H1 (cell line): ENCODE measurements around the gene SAG. TPM values are rescaled to one million over a fixed set of nuclear protein-coding genes. Genes with fewer than 3 reads are reported as not detected.

Experiments
- CTCF ChIA-PET: fragments of 300-600 bp; sonication (Branson Sonifier 250); formaldehyde crosslinking; loops from one replicate; lab custom pipeline; 2021; ENCODE audit not compliant: partially characterized antibody; lab: Charles Lee
- POLR2A ChIA-PET: fragments of 300-600 bp; sonication (Branson Sonifier 250); formaldehyde crosslinking; loops from one replicate; lab custom pipeline; 2021; ENCODE audit warnings: inconsistent platforms; ENCODE audit not compliant: partially characterized antibody; lab: Charles Lee
- DNase-seq, 2 experiments: peaks; one replicate each; pipeline versions ENCODE4 v3.0.0 to v3.0.0-alpha.2; 2010 to 2022; ENCODE audit warnings: low spot score in 2 of 2, low read depth in 1 of 2, mixed read lengths in 1 of 2
- FAIRE-seq: peaks from 2 replicates; lab custom pipeline; 2011; peaks lifted over from hg19 to GRCh38; lab: Jason Lieb, UNC
- H2AFZ ChIP-seq: 2 replicates; pipeline ENCODE4 v1.8.1; 2012; ENCODE audit warnings: low read length, inconsistent platforms
- H2AK5ac ChIP-seq: 2 replicates; pipeline ENCODE4 v1.6.1; 2013; ENCODE audit warnings: low read depth, low read length
- H2BK120ac ChIP-seq: replicated peaks from 2 replicates; pipeline ENCODE3; 2013; ENCODE audit warnings: low read depth, low read length, inconsistent platforms
- H2BK12ac ChIP-seq: 2 replicates; pipeline ENCODE4 v1.6.1; 2013; ENCODE audit warnings: low read depth, low read length
- H2BK15ac ChIP-seq: 2 replicates; pipeline ENCODE4 v1.6.1; 2013; ENCODE audit warnings: low read length
- H2BK20ac ChIP-seq: 2 replicates; pipeline ENCODE4 v1.6.1; 2013; ENCODE audit warnings: low read length
- H2BK5ac ChIP-seq: 2 replicates; pipeline ENCODE4 v1.6.1; 2013; ENCODE audit warnings: low read depth, low read length
- H3K14ac ChIP-seq: 2 replicates; pipeline ENCODE4 v1.6.1; 2013; ENCODE audit warnings: inconsistent platforms; ENCODE audit not compliant: insufficient read length
- H3K18ac ChIP-seq: 2 replicates; pipeline ENCODE4 v1.6.1; 2013; ENCODE audit warnings: low read length; ENCODE audit errors: extremely low read depth
- H3K23ac ChIP-seq: 2 replicates; pipeline ENCODE4 v1.6.1; 2013; ENCODE audit warnings: inconsistent platforms; ENCODE audit not compliant: insufficient read length
- H3K23me2 ChIP-seq: 2 replicates; pipeline ENCODE4 v1.6.1; 2013; ENCODE audit warnings: low read depth, low read length
- H3K27ac ChIP-seq: 2 replicates; pipeline ENCODE4 v1.6.1; 2011; ENCODE audit warnings: low read depth, low read length, inconsistent platforms
- H3K27me3 ChIP-seq, 4 experiments: replicated peaks in 1 of 4; 1 replicate in 1 of 4; 2 replicates in 3 of 4; pipeline versions ENCODE4 v1.6.1 to v1.8.1; 2011 to 2013; ENCODE audit warnings: low read length in 3 of 4, mild to moderate bottlenecking in 3 of 4, inconsistent platforms in 2 of 4, mixed read lengths in 2 of 4, moderate library complexity in 1 of 4; ENCODE audit not compliant: control insufficient read depth in 3 of 4, insufficient read depth in 3 of 4; ENCODE audit errors: extremely low read depth in 1 of 4
- H3K36me3 ChIP-seq, 4 experiments: 2 replicates each; pipeline versions ENCODE4 v1.6.1 to v1.8.1; 2011 to 2013; ENCODE audit warnings: mild to moderate bottlenecking in 4 of 4, low read length in 3 of 4, moderate library complexity in 2 of 4, control low read depth in 1 of 4, inconsistent platforms in 1 of 4; ENCODE audit not compliant: insufficient read depth in 4 of 4, control insufficient read depth in 2 of 4
- H3K4ac ChIP-seq: replicated peaks from 2 replicates; pipeline ENCODE3; 2013; ENCODE audit warnings: low read length, low read depth, mixed read lengths, inconsistent platforms; ENCODE audit not compliant: insufficient read length
- H3K4me1 ChIP-seq, 4 experiments: replicated peaks in 1 of 4; 1 replicate in 1 of 4; 2 replicates in 3 of 4; pipeline versions ENCODE4 v1.6.1 to v1.8.1; 2011 to 2013; ENCODE audit warnings: low read length in 3 of 4, inconsistent platforms in 2 of 4, mixed read lengths in 1 of 4; ENCODE audit not compliant: insufficient read depth in 4 of 4, control insufficient read depth in 3 of 4
- H3K4me2 ChIP-seq, 2 experiments: 2 replicates each; pipeline versions ENCODE4 v1.6.1 to v1.8.1; 2011 to 2013; ENCODE audit warnings: low read depth in 2 of 2, low read length in 2 of 2, control low read depth in 1 of 2, inconsistent platforms in 1 of 2, mild to moderate bottlenecking in 1 of 2; ENCODE audit not compliant: insufficient read depth in 1 of 2
- H3K4me3 ChIP-seq, 4 experiments: fragments of 200-600, 300-600 bp in 1 of 4; sonication (generic), shearing (Covaris generic), sonication (Bioruptor Twin) in 1 of 4; 2 replicates each; pipeline versions ENCODE4 v1.5.1 to v1.8.1; 2011 to 2016; ENCODE audit warnings: low read length in 4 of 4, low read depth in 3 of 4, control low read depth in 2 of 4, inconsistent platforms in 2 of 4, mild to moderate bottlenecking in 2 of 4, mixed read lengths in 1 of 4, moderate library complexity in 1 of 4; ENCODE audit not compliant: insufficient read depth in 2 of 4; ENCODE audit errors: extremely low read depth in 1 of 4
- H3K56ac ChIP-seq: replicated peaks from 2 replicates; pipeline ENCODE3; 2013; ENCODE audit warnings: low read depth, mild to moderate bottlenecking, mixed read lengths, low read length, inconsistent platforms; ENCODE audit not compliant: insufficient read length
- H3K79me1 ChIP-seq: 2 replicates; pipeline ENCODE4 v1.6.1; 2013; ENCODE audit warnings: low read depth, low read length, control low read depth
- H3K79me2 ChIP-seq, 2 experiments: 2 replicates each; pipeline versions ENCODE4 v1.6.1 to v1.8.1; 2012 to 2013; ENCODE audit warnings: low read length in 2 of 2, mild to moderate bottlenecking in 2 of 2, inconsistent platforms in 1 of 2; ENCODE audit not compliant: insufficient read depth in 2 of 2, control insufficient read depth in 1 of 2
- H3K9ac ChIP-seq, 4 experiments: replicated peaks in 1 of 4; 1 replicate in 1 of 4; 2 replicates in 3 of 4; pipeline versions ENCODE4 v1.6.1 to v1.8.1; 2011 to 2013; ENCODE audit warnings: low read depth in 3 of 4, low read length in 3 of 4, control low read depth in 2 of 4, mild to moderate bottlenecking in 2 of 4, moderate library complexity in 2 of 4, inconsistent platforms in 1 of 4; ENCODE audit errors: extremely low read depth in 1 of 4
- H3K9me3 ChIP-seq, 2 experiments: 2 replicates each; pipeline versions ENCODE4 v1.6.1 to v1.8.1; 2012 to 2013; ENCODE audit warnings: mild to moderate bottlenecking in 2 of 2, moderate library complexity in 2 of 2, control low read depth in 1 of 2, inconsistent platforms in 1 of 2, low read depth in 1 of 2, low read length in 1 of 2, mixed read lengths in 1 of 2; ENCODE audit not compliant: insufficient read depth in 2 of 2
- H4K20me1 ChIP-seq, 2 experiments: replicated peaks in 1 of 2; 2 replicates each; pipeline versions ENCODE3 to v1.8.1; 2011 to 2013; ENCODE audit warnings: inconsistent platforms in 2 of 2, low read length in 2 of 2, mild to moderate bottlenecking in 1 of 2; ENCODE audit not compliant: insufficient read depth in 2 of 2, control insufficient read depth in 1 of 2
- H4K5ac ChIP-seq: 2 replicates; pipeline ENCODE4 v1.6.1; 2013; ENCODE audit warnings: low read length, low read depth, mixed read lengths, inconsistent platforms; ENCODE audit not compliant: insufficient read length
- H4K8ac ChIP-seq: 2 replicates; pipeline ENCODE4 v1.8.0; 2013; ENCODE audit warnings: mild to moderate bottlenecking, moderate library complexity, low read length, inconsistent platforms; ENCODE audit not compliant: insufficient read depth; ENCODE audit errors: extremely low read depth
- H4K91ac ChIP-seq: replicated peaks from 2 replicates; pipeline ENCODE3; 2013; ENCODE audit warnings: low read length, mixed read lengths, inconsistent platforms; ENCODE audit not compliant: insufficient read length
- ASH2L ChIP-seq: fragments of 200-600, 300-600 bp; sonication (generic); IDR thresholded peaks from one replicate; pipeline ENCODE4 v1.7.1; 2017; ENCODE audit warnings: low read length
- BACH1 ChIP-seq: IDR thresholded peaks from 2 replicates; pipeline ENCODE4 v1.6.1; 2012; ENCODE audit warnings: low read length, improper control_type of control experiment
- CBX5 ChIP-seq: fragments of 300-800, 300-1000 bp; sonication (generic); IDR thresholded peaks from 2 replicates; pipeline ENCODE4 v1.7.1; 2016; ENCODE audit warnings: antibody characterized with exemption, low read length, low read depth
- CEBPB ChIP-seq: IDR thresholded peaks from 2 replicates; pipeline ENCODE4 v1.6.1; 2012; ENCODE audit warnings: low read depth, low read length
- CHD2 ChIP-seq: IDR thresholded peaks from 2 replicates; pipeline ENCODE4 v1.6.1; 2012; ENCODE audit warnings: low read length, improper control_type of control experiment
- EGR1 ChIP-seq: IDR thresholded peaks from 2 replicates; pipeline ENCODE4 v1.6.1; 2011; ENCODE audit warnings: low read depth, low read length, borderline replicate concordance
- KDM5A ChIP-seq: fragments of 200-600 bp; IDR thresholded peaks from 2 replicates; pipeline ENCODE4 v1.7.1; 2012; ENCODE audit warnings: mild to moderate bottlenecking, low read length, inconsistent platforms, mixed read lengths
- MAFK ChIP-seq: IDR thresholded peaks from 2 replicates; pipeline ENCODE4 v1.6.1; 2012; ENCODE audit warnings: low read depth, mild to moderate bottlenecking, improper control_type of control experiment, low read length
- POU5F1 ChIP-seq: IDR thresholded peaks from 2 replicates; pipeline ENCODE4 v1.6.1; 2011; ENCODE audit warnings: low read depth, mild to moderate bottlenecking, low read length, moderate library complexity
- SIN3A ChIP-seq, 2 experiments: IDR thresholded peaks in 1 of 2; conservative IDR thresholded peaks in 1 of 2; 2 replicates each; pipeline ENCODE4 v1.6.1; 2011 to 2012; ENCODE audit warnings: low read length in 2 of 2, improper control_type of control experiment in 1 of 2, low read depth in 1 of 2, mild to moderate bottlenecking in 1 of 2
- SP1 ChIP-seq: IDR thresholded peaks from 2 replicates; pipeline ENCODE4 v1.6.1; 2011; ENCODE audit warnings: low read depth, low read length
- SUZ12 ChIP-seq: fragments of 200-600 bp; sonication (generic); IDR thresholded peaks from 2 replicates; pipeline ENCODE4 v1.6.1; 2012; ENCODE audit warnings: mild to moderate bottlenecking, inconsistent platforms, low read length, moderate library complexity, mixed read lengths
- TEAD4 ChIP-seq: IDR thresholded peaks from 2 replicates; pipeline ENCODE4 v1.6.1; 2012; ENCODE audit warnings: low read depth, low read length, inconsistent platforms, mixed read lengths
- YY1 ChIP-seq: IDR thresholded peaks from 2 replicates; pipeline ENCODE4 v1.6.1; 2011; ENCODE audit warnings: low read depth, mild to moderate bottlenecking, low read length
- WGBS, 2 experiments: shearing (Covaris generic) in 1 of 2; methylation state at CpG; one replicate each; pipeline versions ENCODE4 v1.1.6 to v1.1.7; 2013 to 2015; ENCODE audit warnings: low lambda C conversion rate in 2 of 2, mixed read lengths in 2 of 2, inconsistent platforms in 1 of 2, low coverage in 1 of 2, missing lambda C conversion rate in 1 of 2; ENCODE audit not compliant: insufficient replicate concordance in 2 of 2, insufficient coverage in 1 of 2, insufficient read length in 1 of 2; ENCODE audit errors: extremely low coverage in 1 of 2, missing lambda C conversion rate in 1 of 2; 5-methylcytosine and 5-hydroxymethylcytosine counted together
- polyA plus RNA-seq, 7 experiments: library from polyadenylated mRNA; depleted of rRNA in 3 of 7; stranded (reverse) in 5 of 7; unstranded in 2 of 7; fragments of >200 nt in 5 of 7; fragments of 200-250 nt in 2 of 7; gene quantifications; 1 replicate in 5 of 7; 2 replicates in 1 of 7; 4 replicates in 1 of 7; pipeline versions ENCODE4 v1.2.1 to v1.2.3, GENCODE V29; 2011 to 2013; ENCODE audit warnings: missing spikeins in 2 of 7, mixed read lengths in 2 of 7
- total RNA-seq: library from RNA; stranded (reverse); fragmentation: NEBNext Ultra II Directional; extraction: Animal tissue kit (Norgen Biotek cat#: 25700); gene quantifications from 2 replicates; pipeline ENCODE4 v1.2.1, GENCODE V29; 2021
- TF ChIP-seq, protein P1 (sequence below): IDR thresholded peaks from 2 replicates; pipeline ENCODE4 v1.6.1; 2012; ENCODE audit warnings: inconsistent platforms

The SAG gene
- total and polyA plus RNA-seq, 2 of the 8 experiments (the other 6 are each of a cell fraction or from before 2014, with no cell fraction given), result not detected

DNA sequence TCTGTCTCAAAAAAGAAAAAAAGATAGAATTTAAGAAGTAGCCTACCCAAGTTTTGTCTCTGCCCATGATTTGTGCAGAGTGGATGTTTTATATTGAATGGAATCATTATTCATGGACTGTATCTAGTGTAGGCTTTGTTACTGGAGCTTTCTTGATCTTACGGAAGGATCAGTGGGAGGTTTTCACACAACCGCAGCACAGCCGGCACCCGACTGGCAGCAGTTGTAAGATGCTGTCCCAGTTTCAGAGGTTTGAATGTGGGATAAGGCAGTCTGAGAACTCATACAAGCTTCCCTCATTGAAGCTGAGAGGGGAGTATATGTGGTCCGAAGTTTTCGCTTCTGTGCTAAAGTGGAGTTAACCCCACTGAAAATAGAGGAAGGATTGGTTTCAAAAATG is 19.7 kb upstream of the SAG start:
- Histone ChIP-seq H3K27ac (no peak overlapping the region), H3K27me3 (no peaks in the 10 kb centered on the region), H2BK15ac (no peak overlapping the region), H3K56ac (no peak overlapping the region), H4K20me1 (peaks cover 4 to 8% of the 10 kb centered on the region in 2 experiments), H3K79me1 (no peaks in the 10 kb centered on the region), H4K91ac (no peak overlapping the region), H2BK20ac (no peak overlapping the region), H3K9ac (no peak overlapping the region), H2AK5ac (no peak overlapping the region), H3K14ac (no peak overlapping the region), H3K36me3 (peaks cover 35 to 75% (median 61%) of the 10 kb centered on the region in 4 experiments), H3K9me3 (no peaks in the 10 kb centered on the region), H2AFZ (no peak overlapping the region), H3K4me2 (no peak overlapping the region; a peak in 1 of 4 replicates), H3K4me3 (no peak overlapping the region), H4K8ac (no peak overlapping the region), H2BK5ac (no peak overlapping the region), H3K4ac (no peak overlapping the region), H3K4me1 (no peaks in the 10 kb centered on the region), H2BK12ac (no peak overlapping the region), H3K23me2 (no peaks in the 10 kb centered on the region), H3K18ac (no peak overlapping the region), H2BK120ac (no peak overlapping the region), H3K79me2 (peaks cover 0 to 3% of the 10 kb centered on the region in 2 experiments; a peak in 1 of 4 replicates), H3K23ac (no peak overlapping the region), H4K5ac (no peak overlapping the region)
- CTCF ChIA-PET, result interaction anchor here (1.2 to 1.3 kb wide), 3 partner anchors 51 to 160 kb away, joined by 3 read pairs; no protein-coding TSS in a partner anchor
- POLR2A ChIA-PET, result interaction anchor here (2.7 kb wide), 1 partner anchor 7 kb away, joined by 9 read pairs; no protein-coding TSS in a partner anchor
- FAIRE-seq (no peak), DNase-seq (no peak)
- WGBS, 2 experiments, result 89% methylated on average over 6 of the region's 6 CpGs; no CpG with 5 or more reads in 1 of the 2 experiments
- TF ChIP-seq TEAD4, result no peak
- no peak for TF ChIP-seq SIN3A (conservative IDR thresholded peaks at IDR 0.05 in 1 of 2, IDR thresholded peaks at IDR 0.05 in 1 of 2; ENCODE audit: low read depth in 1 of 2, low read length in 2 of 2)
- no peak for TF ChIP-seq YY1
- TF ChIP-seq BACH1, result no peak
- no peak for TF ChIP-seq CEBPB
- no peak for TF ChIP-seq SP1
- TF ChIP-seq MAFK, result no peak
- TF ChIP-seq, protein P1, sequence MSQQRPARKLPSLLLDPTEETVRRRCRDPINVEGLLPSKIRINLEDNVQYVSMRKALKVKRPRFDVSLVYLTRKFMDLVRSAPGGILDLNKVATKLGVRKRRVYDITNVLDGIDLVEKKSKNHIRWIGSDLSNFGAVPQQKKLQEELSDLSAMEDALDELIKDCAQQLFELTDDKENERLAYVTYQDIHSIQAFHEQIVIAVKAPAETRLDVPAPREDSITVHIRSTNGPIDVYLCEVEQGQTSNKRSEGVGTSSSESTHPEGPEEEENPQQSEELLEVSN, result no peak
- no peak for TF ChIP-seq KDM5A
- TF ChIP-seq CHD2, result no peak
- TF ChIP-seq CBX5, result no peak
- no peak for TF ChIP-seq SUZ12
- no peak for TF ChIP-seq POU5F1
- no peak for TF ChIP-seq ASH2L
- no peak for TF ChIP-seq EGR1
